Right forelimb (tissue), 1 donor: Measurements from ENCODE around the gene ANXA8.

ENCODE experiments used
- DNase-seq: peaks from one replicate; pipeline ENCODE4 v3.0.0-alpha.2; 2018

Gene ANXA8

DNA sequence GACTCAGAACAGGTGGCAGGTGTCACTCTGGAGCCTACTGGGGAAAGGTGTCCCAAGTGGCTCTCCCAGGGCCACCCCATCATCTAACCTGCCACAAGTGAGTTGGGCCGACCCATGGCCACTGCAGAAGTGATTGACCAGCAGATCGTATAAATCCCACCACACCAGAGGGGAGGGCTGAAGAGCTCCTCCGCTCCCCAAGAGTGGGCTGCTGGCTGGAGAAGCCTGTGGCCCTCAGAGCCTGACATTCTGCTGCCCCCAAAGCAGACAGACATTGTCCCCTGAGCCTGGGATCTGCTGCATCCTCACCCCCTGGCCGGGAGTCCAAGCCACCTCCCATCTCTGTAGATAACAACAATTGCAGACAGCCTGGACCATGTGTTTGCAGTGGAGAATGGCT lies 36.7 kb downstream of the ANXA8 start:
- no peak for DNase-seq

DNA sequence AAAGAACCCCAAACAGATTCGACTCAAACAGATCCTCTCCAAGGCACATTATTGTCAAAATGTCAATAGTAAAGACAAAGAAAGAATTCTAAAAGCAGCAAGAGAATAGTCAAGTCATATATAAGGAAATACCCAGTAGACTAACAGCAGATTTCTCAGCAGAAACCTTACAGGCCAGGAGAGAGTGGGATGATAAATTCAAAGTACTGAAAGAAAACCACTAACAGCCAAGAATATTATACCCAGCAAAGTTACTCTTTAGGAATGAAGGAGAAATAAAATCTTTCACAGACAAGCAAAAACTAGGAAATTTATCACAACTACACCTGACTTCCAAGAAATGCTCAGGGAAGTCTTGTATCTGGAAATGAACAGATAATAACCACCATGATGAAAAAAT lies 38.2 kb downstream of the ANXA8 start:
- no peak for DNase-seq

DNA sequence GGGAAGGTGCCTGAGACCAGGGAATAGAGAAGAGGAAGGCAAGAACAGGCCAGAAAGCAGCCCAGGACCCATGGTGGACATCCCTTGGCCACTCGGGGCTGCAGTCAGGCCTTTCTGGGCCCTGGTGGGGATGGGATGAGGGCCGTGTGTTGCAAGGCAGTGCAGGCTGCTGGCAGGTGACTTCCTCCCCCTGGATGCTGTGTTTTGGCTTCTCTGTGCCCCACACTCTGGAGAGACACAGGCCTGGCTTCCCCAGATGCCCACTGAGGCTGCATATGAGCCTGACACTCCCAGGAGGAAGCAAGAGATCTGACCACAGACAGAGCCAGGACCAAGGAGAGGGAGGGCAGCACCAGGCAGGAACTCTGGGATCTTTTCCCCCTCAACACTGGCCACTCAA lies 39.9 kb downstream of the ANXA8 start:
- DNase-seq, result no peak

DNA sequence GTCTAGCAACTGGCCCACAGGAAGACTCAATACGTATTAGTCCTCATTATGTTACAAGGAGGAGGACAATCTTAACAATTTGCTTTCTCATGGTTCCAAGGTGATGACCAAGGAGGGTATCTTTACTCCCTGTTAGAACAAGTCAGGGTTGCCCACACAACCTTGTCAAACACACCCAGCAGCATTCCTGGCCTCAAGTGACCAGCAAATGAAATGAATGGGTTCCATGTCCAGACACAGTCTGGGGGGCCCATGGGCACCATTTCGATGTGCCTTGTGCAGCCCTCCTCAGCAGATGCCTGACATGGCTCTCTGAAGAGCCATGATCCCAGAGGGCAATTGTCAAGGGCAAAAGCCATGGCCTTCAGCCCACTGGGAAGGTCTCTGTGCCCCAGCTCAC lies 40.8 kb downstream of the ANXA8 start:
- no peak for DNase-seq

DNA sequence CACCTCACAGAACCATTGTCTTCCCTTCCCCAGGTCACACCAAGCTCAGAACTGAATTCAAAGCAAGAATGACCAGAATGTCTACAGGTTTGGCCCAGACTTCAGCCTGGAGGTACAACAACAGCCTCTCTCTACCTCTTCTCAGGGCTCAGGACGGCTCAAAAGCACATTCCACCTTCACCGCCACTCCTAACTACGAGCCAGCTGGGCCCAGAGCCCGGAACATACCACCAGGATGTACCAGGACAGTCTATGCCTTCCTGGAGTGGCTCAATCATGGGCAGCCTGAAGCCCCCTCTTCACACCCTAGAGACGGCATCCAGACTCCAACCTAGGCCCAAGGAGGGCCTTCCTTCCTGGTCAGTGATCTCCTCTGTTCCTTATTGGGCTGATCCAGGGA lies 41.6 kb downstream of the ANXA8 start:
- DNase-seq, result no peak

DNA sequence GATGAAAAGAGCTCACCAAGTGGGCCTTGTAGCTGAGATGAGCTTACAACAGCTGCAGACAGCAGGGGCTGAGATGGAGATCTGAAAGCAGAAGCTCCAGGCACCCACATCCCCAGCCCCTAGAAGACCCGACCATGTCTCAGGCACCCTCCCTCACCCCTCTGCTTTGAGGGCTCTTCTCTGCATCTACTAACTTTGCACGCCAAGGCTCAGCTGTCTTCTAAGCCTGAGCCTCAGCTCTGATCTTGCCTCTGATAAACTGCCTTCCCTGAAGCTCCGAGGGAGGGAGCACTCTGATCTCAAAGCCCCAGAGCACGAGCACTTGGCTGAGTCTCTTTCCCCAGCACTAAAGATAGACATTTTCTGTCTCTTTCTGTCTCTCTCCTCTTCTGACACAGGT lies 42.0 kb downstream of the ANXA8 start:
- no peak for DNase-seq

DNA sequence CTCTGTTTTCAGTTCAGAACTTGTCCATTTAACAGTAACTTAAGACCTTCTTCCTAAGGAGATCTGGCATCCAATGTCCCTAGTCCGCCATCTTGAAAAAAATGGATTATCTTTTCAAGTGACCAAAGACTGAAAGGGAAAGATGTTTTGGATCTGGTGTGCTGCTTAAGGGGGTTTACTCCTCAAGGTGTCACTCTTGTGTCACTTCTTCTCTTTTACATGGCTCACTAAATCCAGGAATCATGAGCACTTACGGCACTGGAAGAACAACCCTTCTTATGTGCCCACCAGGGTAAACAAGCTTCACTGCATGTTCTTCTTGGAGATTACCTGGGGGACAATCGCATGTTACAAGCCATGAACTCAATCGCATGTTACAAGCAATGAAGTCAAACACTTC lies 43.7 kb downstream of the ANXA8 start:
- DNase-seq, result no peak

DNA sequence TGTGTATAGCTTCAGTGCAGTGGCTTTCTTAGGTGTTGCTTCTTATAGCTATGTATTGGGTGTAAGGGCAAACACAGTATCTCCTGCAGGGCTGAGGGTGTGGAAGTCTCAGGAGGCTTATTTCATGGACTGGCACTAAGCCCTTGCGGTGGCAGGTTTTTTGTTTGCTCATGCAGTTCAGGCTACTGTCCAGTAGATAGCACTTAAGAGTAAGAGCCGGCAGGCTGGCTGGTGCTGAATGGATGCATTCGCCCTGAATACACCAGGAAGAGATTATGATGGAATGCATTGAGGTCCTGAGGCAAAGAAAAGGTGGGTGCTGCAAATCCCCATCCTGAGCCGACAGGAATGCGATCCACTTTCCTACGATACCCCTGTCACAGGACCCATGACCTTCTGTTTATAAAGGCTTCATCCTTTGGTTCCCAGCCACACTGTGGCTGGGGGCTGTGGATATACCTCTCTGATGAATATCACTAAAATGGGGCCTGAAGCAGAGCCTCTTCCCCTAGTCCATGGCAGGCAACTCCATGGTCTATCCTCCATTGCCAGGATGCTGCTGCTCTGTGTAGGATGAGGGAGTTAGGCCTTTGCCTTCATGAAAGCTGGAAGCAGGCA lies 44.9 kb downstream of the ANXA8 start:
- DNase-seq, result no peak

DNA sequence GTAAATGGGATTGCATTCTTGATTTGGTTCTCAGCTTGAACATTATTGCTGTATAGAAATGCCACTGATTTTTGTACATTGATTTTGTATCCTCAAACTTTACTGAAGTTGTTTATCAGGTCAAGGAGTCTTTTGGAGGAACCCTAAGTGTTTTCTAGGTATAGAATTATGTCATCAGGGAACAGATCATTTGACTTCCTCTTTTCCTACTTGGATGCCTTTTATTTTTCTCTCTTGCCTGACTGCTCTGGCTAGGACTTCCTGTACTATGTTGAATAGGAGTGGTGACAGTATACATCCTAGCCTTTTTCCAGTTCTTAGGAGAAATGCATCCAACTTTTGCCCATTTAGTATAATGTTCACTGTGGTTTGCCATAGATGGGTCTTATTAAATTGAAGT lies 48.8 kb downstream of the ANXA8 start:
- DNase-seq, result no peak

DNA sequence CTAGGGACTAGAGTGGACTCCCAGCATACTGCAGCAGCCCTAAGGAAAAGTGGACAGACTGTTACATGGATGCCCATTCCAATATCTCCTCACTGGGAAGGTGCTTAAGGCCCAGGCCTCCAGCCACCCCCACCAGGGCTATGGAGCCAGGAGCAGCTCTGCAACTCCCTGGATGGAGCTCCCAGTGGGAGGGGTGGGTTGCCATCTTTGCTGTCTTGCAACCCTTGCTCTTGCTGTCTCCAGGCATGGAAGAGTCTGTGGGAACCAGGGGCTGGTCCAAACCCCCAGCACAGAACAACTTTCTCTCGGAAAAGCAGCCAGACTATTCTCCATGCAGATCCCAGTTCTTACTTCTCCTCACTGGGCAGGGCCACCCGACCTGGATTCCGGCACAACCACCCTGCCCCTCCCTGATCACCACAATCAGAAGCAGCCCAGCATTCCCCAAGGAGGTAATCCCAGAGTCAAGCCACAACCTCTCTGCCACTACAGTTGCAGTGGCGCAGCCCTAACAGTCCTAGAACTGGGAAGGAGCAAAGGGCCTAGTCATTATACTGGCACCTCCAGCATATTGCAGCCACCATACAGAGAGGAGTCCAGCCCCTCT lies 58.0 kb downstream of the ANXA8 start:
- peak; percentile 21 for DNase-seq

DNA sequence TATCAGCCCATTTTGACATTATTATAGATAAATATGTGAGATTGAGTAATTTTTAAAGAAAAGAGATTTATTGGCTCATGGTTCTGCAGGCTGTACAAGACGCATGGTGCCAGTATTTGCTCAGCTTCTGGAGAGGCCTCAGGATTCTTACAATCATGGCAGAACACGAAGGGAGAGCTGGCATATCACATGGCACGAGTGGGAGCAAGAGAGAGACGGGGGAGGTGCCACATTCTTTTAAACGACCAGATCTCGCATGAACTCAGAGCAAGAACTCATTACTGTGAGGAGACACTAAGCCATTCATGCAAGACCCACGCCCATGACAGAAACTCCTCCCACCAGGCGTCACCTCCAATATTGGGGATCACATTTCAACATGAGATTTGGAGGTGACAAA lies 59.7 kb downstream of the ANXA8 start:
- no peak for DNase-seq

DNA sequence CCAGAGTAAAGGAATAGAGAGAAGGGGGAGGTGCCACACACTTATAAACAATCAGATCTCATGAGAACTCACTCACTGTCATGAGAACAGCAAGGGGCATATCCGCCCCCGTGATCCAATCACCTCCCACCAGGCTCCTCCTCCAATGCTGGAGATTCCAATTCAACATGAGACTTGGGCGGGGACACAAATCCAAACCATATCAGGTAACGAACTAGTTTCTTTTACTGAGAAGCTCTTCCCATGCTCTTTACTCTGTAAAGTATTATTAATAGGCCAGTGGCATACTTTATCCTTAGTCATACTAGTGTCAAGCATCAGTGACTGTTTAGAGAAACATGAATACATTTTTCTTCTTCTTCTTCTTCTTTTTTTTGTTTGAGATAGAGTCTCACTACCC lies 60.4 kb downstream of the ANXA8 start:
- no peak for DNase-seq

DNA sequence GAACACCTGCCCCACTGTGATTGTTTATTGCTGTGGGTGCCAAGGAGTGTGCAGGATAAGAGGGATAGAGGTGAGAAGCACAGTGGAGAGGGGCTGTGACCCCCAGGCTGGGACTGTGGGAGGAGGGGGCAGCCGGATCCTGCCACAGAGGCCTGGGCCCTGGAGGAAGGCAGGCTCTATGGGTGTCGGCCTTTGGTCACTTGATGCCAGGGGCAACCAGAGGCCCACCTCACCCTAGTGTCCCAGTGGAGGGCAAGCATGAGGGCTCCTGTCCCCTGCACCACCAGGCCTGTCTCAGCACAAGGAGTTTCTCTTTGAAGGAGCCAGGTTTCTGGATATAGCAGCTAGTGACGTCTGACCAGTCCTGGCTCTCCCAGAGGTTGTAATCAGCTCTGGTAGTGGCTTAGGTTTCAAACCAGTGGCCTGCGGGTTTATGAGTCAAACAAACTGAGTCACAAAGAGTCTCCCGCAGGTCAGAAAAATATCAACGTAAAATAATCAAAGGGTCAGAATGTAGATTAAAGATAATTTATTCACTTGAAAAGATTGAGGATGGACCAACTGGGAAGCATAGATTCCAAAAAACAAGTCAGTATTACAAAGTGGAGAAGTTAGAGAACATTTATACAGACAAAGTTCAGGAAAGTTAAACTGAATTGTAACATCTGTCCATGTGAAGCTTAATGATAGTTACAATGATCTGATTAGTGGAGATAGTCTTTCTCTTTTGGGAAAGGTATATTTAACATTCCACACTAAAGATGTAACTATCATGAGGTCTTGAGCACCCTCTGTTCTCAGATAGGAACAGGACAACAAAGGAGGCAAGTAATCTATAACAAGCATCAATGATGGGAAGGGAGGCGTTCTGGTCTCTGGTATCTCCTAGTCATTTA lies 62.6 kb downstream of the ANXA8 start:
- no peak for DNase-seq

DNA sequence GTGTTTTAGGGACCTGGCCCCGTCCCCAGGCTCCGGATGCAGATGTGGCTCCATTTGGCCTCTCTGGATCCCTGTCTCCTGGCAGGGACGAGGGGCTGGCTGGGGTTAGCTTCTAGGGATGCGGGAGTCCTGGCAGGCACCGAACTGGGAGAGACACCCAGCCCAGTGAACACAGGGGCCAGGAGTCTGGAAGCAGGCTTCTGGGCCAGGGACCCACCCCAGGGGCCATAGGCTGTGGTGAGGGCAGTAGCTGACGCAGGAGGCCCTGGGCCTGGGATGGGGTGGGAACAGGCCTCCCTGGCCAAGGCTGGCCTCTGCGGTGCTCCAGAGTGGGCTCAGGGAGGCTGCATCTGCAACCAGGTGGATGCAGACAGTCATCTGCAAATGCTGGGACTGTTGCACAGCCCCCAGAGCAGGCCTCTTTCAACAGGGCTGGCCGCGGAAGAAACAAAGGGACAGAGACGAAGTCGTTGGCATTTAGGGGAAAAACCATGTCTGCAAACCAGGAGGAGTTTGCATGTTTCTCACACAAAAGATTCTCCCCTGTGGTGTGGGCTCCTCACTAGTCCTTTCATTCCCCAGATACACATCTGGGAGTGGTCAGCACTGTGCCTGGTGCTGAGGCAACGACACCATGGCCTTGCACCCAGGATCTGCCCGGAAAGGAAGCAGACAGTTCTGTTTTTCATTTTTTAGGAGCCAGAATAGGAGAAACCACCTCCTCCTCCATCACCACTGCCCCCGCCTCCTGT lies 63.4 kb downstream of the ANXA8 start:
- DNase-seq, result no peak

DNA sequence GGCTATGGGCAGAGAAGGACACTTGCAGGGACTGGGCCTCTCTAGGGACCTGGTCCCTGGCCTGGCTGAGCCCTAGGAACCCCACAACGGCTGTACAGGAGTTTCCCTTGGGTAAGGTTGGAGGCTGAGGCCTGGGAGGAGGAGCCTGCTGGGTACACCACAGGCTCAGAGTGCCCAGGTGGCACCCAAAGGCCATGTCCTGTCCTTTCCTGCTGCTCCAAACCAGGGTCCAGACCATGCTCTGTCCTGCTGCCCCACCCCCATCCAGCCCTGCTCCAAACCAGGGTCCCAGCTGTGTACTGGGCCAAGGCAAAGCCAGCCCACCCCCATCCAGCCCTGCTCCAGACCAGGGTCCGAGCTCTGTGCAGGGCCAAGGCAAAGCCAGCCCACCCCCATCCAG lies 64.5 kb downstream of the ANXA8 start:
- DNase-seq, result no peak

DNA sequence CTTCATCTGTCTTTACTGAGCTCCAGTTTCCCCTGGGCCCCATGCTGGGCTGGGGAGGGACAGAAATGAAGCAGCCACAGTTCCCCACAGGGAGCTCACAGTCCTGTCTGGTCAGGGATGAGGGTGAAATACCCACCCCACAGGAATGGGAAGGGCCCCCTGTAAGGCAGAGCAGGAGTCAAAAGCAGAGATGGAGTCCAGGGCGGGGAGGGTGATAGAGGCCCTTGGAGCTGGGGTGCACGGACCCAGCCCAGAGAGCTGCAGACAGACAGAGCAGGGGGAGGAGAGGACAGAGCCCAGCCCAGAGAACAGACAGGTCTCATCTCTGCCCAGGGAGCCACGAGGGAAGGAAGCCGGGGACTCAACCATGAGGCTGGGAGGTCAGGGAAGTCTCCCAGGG lies 64.9 kb downstream of the ANXA8 start:
- no peak for DNase-seq

DNA sequence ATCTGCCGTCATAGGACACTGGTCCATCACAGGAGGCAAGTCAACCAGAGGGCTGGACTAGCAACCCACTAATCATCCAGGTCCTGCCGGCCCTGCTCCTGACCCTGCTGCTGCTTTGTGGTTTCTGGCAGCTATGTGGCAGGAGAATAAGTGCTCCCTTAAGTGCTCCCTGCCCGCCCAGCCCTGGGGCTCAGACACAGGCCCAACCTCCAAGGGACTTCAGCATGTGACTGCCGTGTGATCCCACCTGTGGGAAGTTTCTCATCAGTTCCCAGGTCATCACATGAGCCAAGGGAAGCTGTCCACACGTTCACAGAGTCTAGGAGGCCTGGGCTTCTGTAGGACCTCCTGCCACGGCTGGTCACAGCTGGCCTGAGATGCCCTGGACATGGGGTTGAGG lies 65.6 kb downstream of the ANXA8 start:
- no peak for DNase-seq
